Stomach (tissue), 4 donors: ENCODE results near the gene PTPRE.

Experiments
- CTCF ChIP-seq, 7 experiments: fragments of 450-650 bp in 4 of 7; fragments of 200-600 bp in 3 of 7; sonication (generic) in 3 of 7; IDR thresholded peaks; one replicate each; pipeline ENCODE4 v1.5.1; 2016 to 2019; ENCODE audit warnings: antibody characterized with exemption in 7 of 7, control low read depth in 2 of 7, mild to moderate bottlenecking in 1 of 7
- EP300 ChIP-seq: sonication (generic); formaldehyde crosslinking; IDR thresholded peaks from one replicate; pipeline ENCODE4 v1.6.1; 2017; ENCODE audit warnings: antibody characterized with exemption
- POLR2AphosphoS5 ChIP-seq, 3 donors: sonication (generic); formaldehyde crosslinking; IDR thresholded peaks; one replicate each; pipeline ENCODE4 v1.6.1; 2016; ENCODE audit warnings: antibody characterized with exemption in 3 of 3

- no peak for TF ChIP-seq CTCF (IDR thresholded peaks at IDR 0.05)
- no peak for TF ChIP-seq POLR2AphosphoS5 (IDR thresholded peaks at IDR 0.05)
- TF ChIP-seq EP300: no peak
These were observed 21.3 kb downstream of the PTPRE start for GRCh38 chr10:127928021-127928806.
